GM12801 (cell line): Measurements from ENCODE around the gene PPFIBP2.

Experiments used
- TF ChIP-seq, protein P1 (sequence below): IDR thresholded peaks from one replicate; pipeline ENCODE4 v1.5.1; 2011; ENCODE audit warnings: control low read depth; ENCODE audit not compliant: insufficient read length; ENCODE audit errors: extremely low read depth

The PPFIBP2 gene

DNA sequence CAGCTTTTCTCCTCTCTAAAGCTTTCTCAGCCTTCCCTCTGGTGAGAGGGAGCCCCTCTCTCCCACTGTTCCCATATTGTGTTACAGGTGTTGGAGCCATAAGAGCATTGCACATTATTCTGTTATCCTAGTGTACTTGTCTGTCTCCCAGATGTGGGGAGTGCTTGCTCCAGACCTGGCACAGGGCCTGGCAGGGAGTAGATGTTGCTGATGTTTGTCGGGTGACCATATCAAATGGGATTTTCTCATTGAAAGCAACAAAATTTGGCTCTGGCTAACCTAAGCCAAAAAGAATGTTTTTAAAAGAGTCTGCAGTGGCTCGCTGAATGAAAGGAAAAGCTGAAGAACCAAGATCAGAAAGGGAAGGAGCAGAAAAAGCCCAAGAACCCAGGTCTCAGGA, 118.4 kb downstream of the PPFIBP2 start:
- TF ChIP-seq, protein P1, sequence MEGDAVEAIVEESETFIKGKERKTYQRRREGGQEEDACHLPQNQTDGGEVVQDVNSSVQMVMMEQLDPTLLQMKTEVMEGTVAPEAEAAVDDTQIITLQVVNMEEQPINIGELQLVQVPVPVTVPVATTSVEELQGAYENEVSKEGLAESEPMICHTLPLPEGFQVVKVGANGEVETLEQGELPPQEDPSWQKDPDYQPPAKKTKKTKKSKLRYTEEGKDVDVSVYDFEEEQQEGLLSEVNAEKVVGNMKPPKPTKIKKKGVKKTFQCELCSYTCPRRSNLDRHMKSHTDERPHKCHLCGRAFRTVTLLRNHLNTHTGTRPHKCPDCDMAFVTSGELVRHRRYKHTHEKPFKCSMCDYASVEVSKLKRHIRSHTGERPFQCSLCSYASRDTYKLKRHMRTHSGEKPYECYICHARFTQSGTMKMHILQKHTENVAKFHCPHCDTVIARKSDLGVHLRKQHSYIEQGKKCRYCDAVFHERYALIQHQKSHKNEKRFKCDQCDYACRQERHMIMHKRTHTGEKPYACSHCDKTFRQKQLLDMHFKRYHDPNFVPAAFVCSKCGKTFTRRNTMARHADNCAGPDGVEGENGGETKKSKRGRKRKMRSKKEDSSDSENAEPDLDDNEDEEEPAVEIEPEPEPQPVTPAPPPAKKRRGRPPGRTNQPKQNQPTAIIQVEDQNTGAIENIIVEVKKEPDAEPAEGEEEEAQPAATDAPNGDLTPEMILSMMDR, result no peak

DNA sequence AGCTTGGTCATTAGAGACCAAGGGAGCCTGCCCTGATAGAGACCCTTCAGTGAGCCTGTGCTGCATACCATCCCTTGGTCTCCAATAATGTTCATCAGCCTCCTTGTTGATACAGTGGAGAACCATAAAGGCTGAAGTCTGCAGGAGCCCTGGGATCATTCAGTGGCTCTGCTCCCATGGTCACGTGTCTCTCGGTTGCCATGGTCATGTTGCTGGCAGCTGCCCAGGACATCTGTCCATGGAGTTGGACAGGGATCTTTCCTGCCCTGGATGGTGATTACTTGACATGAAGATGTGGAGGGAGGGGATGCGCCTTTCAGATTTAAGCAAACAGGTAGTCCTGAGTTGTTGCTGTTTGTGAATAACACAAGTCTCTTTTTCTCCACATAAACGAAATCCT, 121.3 kb downstream of the PPFIBP2 start:
- TF ChIP-seq, protein P1, result no peak

DNA sequence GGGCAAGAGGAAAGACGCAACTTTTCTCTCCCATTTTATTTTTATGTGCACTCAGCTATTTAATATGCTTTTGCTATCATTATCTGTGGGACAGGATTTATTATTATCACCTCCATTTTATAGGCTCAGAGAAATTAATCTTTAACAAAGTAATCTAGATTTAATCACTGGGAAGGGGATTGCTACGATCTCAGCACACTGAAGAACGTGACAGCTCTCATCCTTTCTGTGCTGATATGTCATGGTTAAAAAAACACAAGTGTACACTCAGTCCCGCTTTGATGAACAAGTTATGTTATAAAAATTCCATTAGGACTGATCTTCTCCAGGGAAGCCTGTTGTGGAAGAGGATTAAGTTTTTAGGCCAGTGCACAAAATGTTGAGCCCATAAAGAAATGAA, 121.9 kb downstream of the PPFIBP2 start:
- TF ChIP-seq, protein P1, result no peak

- TF ChIP-seq, protein P1, result no peak
Observed at GRCh38 chr11:7636350-7636749, 122.6 kb downstream of the PPFIBP2 start.

GRCh38 chr11:7637447-7638157, 123.8 kb downstream of the PPFIBP2 start:
- TF ChIP-seq, protein P1, result no peak

GRCh38 chr11:7638710-7639642, 125.2 kb downstream of the PPFIBP2 start:
- TF ChIP-seq, protein P1, result no peak

DNA sequence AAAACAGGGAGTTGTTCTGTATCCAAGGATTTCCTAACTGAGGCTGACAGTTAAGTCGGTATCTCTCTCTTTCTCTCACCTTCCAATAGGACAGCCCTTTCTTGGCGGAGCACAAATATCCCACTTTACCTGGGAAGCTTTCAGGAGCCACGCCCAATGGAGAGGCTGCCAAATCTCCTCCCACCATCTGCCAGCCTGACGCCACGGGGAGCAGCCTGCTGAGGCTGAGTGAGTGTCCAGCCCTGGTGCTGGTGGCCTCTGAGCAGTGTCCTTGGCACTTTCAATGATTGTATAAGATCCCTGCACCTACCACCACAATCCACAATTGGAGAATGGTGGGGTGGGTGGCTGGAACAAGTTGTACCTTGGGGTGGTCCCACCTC, 125.8 kb downstream of the PPFIBP2 start:
- TF ChIP-seq, protein P1, result no peak
